CD4-positive, alpha-beta T cell treated with Interleukin-6 for 4 hours (primary cell): ENCODE data around the gene IFNAR2.
"Not testable (repeated sequence)": the region's sequence is repeated elsewhere in the genome, so short reads cannot be mapped to it uniquely, and the experiment has no call there.

ENCODE experiments used
- DNase-seq: peaks from one replicate; pipeline ENCODE4 v3.0.0-alpha.2; 2020; ENCODE audit warnings: mixed read lengths

IFNAR2 gene

GRCh38 chr21:33245289-33245918 is 15.7 kb downstream of the IFNAR2 start:
- no peak for DNase-seq

GRCh38 chr21:33246506-33246905 is 16.8 kb downstream of the IFNAR2 start:
- DNase-seq, result no peak

- DNase-seq, result peak; percentile 43
Observed at GRCh38 chr21:33246963-33247362, 17.2 kb downstream of the IFNAR2 start.

- no peak for DNase-seq
Observed at GRCh38 chr21:33247599-33247998, 17.9 kb downstream of the IFNAR2 start.

- DNase-seq, result no peak
Observed at GRCh38 chr21:33249331-33250002, 19.7 kb downstream of the IFNAR2 start.

GRCh38 chr21:33251119-33251518 is 21.4 kb downstream of the IFNAR2 start:
- DNase-seq, result no peak

- not testable (repeated sequence) for DNase-seq
Observed at GRCh38 chr21:33253382-33253781, 23.6 kb downstream of the IFNAR2 start.

GRCh38 chr21:33254766-33255165 is 25.0 kb downstream of the IFNAR2 start:
- no peak for DNase-seq

GRCh38 chr21:33255404-33255803 is 25.7 kb downstream of the IFNAR2 start:
- no peak for DNase-seq

GRCh38 chr21:33256019-33256418 is 26.3 kb downstream of the IFNAR2 start:
- no peak for DNase-seq

GRCh38 chr21:33257094-33257803 is 27.5 kb downstream of the IFNAR2 start:
- no peak for DNase-seq

GRCh38 chr21:33258475-33258874 is 28.7 kb downstream of the IFNAR2 start:
- DNase-seq, result no peak

GRCh38 chr21:33259428-33259827 is 29.7 kb downstream of the IFNAR2 start:
- DNase-seq, result no peak

- DNase-seq, result peak; percentile 30
Observed at GRCh38 chr21:33259995-33260394, 30.3 kb downstream of the IFNAR2 start.

- DNase-seq, result peak; percentile 42
Observed at GRCh38 chr21:33261635-33262034, 31.9 kb downstream of the IFNAR2 start.

GRCh38 chr21:33262921-33263320 is 33.2 kb downstream of the IFNAR2 start:
- DNase-seq, result no peak

GRCh38 chr21:33264561-33264960 is 34.8 kb downstream of the IFNAR2 start:
- no peak for DNase-seq

GRCh38 chr21:33265664-33266049 is 35.9 kb downstream of the IFNAR2 start:
- DNase-seq, result peak; percentile 43

GRCh38 chr21:33266050-33266788 is 36.5 kb downstream of the IFNAR2 start, which contains the start of gene IL10RB:
Gene IL10RB (plus strand): TSS chr21:33266367. CDS start chr21:33266466, 99 bp downstream.
- DNase-seq, result peak; percentile 88

- DNase-seq, result peak; percentile 52
Observed at GRCh38 chr21:33266789-33267135, 37.0 kb downstream of the IFNAR2 start.

- DNase-seq, result no peak
Observed at GRCh38 chr21:33267250-33267649, 37.5 kb downstream of the IFNAR2 start.

- DNase-seq, result no peak
Observed at GRCh38 chr21:33268393-33268736, 38.6 kb downstream of the IFNAR2 start.

- DNase-seq, result peak; percentile 67
Observed at GRCh38 chr21:33268737-33269441, 39.2 kb downstream of the IFNAR2 start.
